ENCODE results near the gene DMRT1.

DNA sequence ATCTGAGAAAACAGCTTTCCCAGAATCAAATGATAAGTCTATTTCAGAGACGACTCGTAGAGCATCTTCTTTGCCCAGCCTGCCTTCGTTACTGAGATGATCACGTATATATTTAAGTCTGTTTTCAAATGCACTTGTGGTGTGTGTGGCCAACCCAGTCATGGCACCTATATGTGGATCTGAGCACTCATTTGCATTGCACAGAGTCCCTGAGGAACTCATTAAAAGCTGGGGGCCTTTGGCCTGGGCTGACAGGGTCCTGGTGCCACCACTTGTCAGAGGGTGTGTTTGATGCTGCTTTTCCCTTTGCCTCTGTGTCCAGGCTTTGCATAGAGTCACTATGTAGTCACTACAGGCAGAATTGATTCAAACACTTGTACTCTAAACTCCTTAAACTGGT is 117.6 kb downstream of the DMRT1 start:
- TF ChIP-seq, protein P1, sequence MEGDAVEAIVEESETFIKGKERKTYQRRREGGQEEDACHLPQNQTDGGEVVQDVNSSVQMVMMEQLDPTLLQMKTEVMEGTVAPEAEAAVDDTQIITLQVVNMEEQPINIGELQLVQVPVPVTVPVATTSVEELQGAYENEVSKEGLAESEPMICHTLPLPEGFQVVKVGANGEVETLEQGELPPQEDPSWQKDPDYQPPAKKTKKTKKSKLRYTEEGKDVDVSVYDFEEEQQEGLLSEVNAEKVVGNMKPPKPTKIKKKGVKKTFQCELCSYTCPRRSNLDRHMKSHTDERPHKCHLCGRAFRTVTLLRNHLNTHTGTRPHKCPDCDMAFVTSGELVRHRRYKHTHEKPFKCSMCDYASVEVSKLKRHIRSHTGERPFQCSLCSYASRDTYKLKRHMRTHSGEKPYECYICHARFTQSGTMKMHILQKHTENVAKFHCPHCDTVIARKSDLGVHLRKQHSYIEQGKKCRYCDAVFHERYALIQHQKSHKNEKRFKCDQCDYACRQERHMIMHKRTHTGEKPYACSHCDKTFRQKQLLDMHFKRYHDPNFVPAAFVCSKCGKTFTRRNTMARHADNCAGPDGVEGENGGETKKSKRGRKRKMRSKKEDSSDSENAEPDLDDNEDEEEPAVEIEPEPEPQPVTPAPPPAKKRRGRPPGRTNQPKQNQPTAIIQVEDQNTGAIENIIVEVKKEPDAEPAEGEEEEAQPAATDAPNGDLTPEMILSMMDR (conservative IDR thresholded peaks at IDR 0.05 in 1 of 2, IDR thresholded peaks at IDR 0.05 in 1 of 2; ENCODE audit: extremely low read depth in 1 of 2, insufficient read depth in 1 of 2, low read depth in 1 of 2, low read length in 2 of 2): no peak
- no peak for TF ChIP-seq EZH2 (IDR thresholded peaks at IDR 0.05; ENCODE audit: borderline replicate concordance, low read length)
